MM.1S (cell line): ENCODE measurements around the gene ZSCAN5C.

ENCODE experiments used
- DNase-seq: peaks from one replicate; pipeline ENCODE4 v3.0.0-alpha.2; 2015
- H2AFZ ChIP-seq: fragments of 300-600 bp; sonication (generic); 2 replicates; pipeline ENCODE4 v1.6.0; 2016; ENCODE audit warnings: antibody characterized with exemption, low read length
- H3F3A ChIP-seq: fragments of 300-600 bp; sonication (generic); 2 replicates; pipeline ENCODE4 v1.6.1; 2016; ENCODE audit warnings: mild to moderate bottlenecking, antibody characterized with exemption, low read length, moderate library complexity, mixed read lengths; ENCODE audit not compliant: insufficient read depth
- H3K27ac ChIP-seq: fragments of 300-600 bp; sonication (generic); 2 replicates; pipeline ENCODE4 v1.5.1; 2016; ENCODE audit warnings: mild to moderate bottlenecking, low read length
- H3K27me3 ChIP-seq: fragments of 300-600 bp; sonication (generic); replicated peaks from 2 replicates; pipeline ENCODE4 v1.6.0; 2016; ENCODE audit warnings: low read length; ENCODE audit not compliant: insufficient read depth
- H3K36me3 ChIP-seq: fragments of 300-600 bp; sonication (generic); replicated peaks from 2 replicates; pipeline ENCODE4 v1.6.1; 2016; ENCODE audit warnings: mild to moderate bottlenecking, low read length, mixed read lengths; ENCODE audit not compliant: insufficient read depth
- H3K4me1 ChIP-seq: fragments of 300-600 bp; sonication (generic); 2 replicates; pipeline ENCODE4 v1.6.1; 2016; ENCODE audit warnings: low read length, mixed read lengths
- H3K4me2 ChIP-seq: fragments of 300-600 bp; sonication (generic); 2 replicates; pipeline ENCODE4 v1.6.0; 2016; ENCODE audit warnings: low read depth, low read length
- H3K4me3 ChIP-seq: fragments of 300-600 bp; sonication (generic); 2 replicates; pipeline ENCODE4 v1.5.1; 2016; ENCODE audit warnings: low read length, mixed read lengths
- H3K79me2 ChIP-seq: fragments of 300-600 bp; sonication (generic); 2 replicates; pipeline ENCODE4 v1.6.1; 2016; ENCODE audit warnings: mixed run types, low read length, mixed read lengths
- H3K9ac ChIP-seq: fragments of 300-600 bp; sonication (generic); 2 replicates; pipeline ENCODE4 v1.6.1; 2016; ENCODE audit warnings: low read length, mixed read lengths
- H3K9me2 ChIP-seq: fragments of 300-600 bp; sonication (generic); replicated peaks from 2 replicates; pipeline ENCODE4 v1.6.1; 2016; ENCODE audit warnings: mild to moderate bottlenecking, low read length, mixed read lengths; ENCODE audit not compliant: insufficient read depth
- H3K9me3 ChIP-seq: fragments of 300-600 bp; sonication (generic); replicated peaks from 2 replicates; pipeline ENCODE4 v1.6.1; 2016; ENCODE audit warnings: mild to moderate bottlenecking, low read length, mixed read lengths; ENCODE audit not compliant: insufficient read depth
- H4K20me1 ChIP-seq: fragments of 300-600 bp; sonication (generic); 2 replicates; pipeline ENCODE4 v1.6.1; 2016; ENCODE audit warnings: mild to moderate bottlenecking, low read length, moderate library complexity, mixed read lengths; ENCODE audit not compliant: insufficient read depth
- EZH2 ChIP-seq: fragments of 300-600 bp; sonication (generic); optimal IDR thresholded peaks from 2 replicates; pipeline ENCODE3; 2017; ENCODE audit warnings: low read depth, mild to moderate bottlenecking, antibody characterized with exemption, low read length, mixed read lengths
- EZH2phosphoT487 ChIP-seq: fragments of 300-600 bp; sonication (generic); IDR thresholded peaks from 2 replicates; pipeline ENCODE4 v1.6.1; 2018; ENCODE audit warnings: antibody characterized with exemption, low read length
- TF ChIP-seq, protein P1 (sequence below): fragments of 300-600 bp; sonication (generic); IDR thresholded peaks from 2 replicates; pipeline ENCODE4 v1.5.1; 2016; ENCODE audit warnings: antibody characterized with exemption, low read length, mixed read lengths

Gene ZSCAN5C

DNA sequence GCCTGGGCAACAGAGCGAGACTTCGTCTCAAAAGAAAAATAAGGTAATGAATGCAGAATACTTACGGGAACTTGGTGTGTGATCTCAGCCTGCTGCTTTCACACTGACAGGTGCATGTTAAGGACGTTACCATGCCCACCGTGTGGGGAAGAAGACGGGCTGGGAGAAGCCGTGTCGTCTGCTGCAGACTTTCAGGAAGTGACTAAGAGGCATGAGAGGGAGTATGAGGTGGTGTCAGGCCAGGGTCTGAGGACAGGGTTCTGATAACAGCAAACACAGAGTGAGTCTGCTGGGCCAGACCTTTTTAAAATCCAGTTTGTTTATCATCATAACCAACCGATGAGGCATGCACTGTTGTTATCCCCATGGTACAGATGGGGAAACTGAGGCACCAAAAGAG, 39.8 kb upstream of the ZSCAN5C start:
- Histone ChIP-seq H2AFZ (no peak overlapping the region), H3K27me3 (peaks cover 4% of the 10 kb centered on the region; the same call in 1 of the 2 replicates), H3K4me2 (no peak overlapping the region), H4K20me1 (no peaks in the 10 kb centered on the region), H3K79me2 (no peaks in the 10 kb centered on the region), H3K27ac (no peak overlapping the region), H3K9me3 (no peaks in the 10 kb centered on the region), H3K36me3 (no peaks in the 10 kb centered on the region), H3F3A (no peaks in the 10 kb centered on the region), H3K4me3 (no peak overlapping the region), H3K9ac (no peak overlapping the region), H3K4me1 (no peaks in the 10 kb centered on the region), H3K9me2 (no peaks in the 10 kb centered on the region)
- TF ChIP-seq, protein P1, sequence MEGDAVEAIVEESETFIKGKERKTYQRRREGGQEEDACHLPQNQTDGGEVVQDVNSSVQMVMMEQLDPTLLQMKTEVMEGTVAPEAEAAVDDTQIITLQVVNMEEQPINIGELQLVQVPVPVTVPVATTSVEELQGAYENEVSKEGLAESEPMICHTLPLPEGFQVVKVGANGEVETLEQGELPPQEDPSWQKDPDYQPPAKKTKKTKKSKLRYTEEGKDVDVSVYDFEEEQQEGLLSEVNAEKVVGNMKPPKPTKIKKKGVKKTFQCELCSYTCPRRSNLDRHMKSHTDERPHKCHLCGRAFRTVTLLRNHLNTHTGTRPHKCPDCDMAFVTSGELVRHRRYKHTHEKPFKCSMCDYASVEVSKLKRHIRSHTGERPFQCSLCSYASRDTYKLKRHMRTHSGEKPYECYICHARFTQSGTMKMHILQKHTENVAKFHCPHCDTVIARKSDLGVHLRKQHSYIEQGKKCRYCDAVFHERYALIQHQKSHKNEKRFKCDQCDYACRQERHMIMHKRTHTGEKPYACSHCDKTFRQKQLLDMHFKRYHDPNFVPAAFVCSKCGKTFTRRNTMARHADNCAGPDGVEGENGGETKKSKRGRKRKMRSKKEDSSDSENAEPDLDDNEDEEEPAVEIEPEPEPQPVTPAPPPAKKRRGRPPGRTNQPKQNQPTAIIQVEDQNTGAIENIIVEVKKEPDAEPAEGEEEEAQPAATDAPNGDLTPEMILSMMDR: no peak
- no peak for TF ChIP-seq EZH2phosphoT487
- no peak for TF ChIP-seq EZH2
- DNase-seq: no peak

DNA sequence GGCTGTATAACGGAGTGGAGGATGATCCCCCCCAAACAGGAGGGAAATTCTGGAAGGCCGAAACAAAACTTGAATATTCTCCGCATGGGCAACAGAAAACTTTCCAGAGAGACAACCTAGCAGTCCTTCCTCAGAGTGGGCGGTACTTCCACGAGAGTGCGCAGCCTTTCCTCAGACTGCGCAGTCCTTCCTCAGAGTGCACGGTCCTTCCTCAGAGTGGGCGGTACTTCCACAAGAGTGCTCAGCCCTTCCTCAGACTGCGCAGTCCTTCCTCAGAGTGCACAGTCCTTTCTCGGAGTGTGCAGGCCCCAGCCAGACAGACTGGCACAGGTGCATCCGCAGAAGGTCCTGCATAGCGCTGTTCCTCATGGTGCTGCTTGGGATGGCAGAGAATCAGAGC, 39.0 kb upstream of the ZSCAN5C start:
- Histone ChIP-seq H3K27ac (no peak overlapping the region), H2AFZ (no peak overlapping the region), H3F3A (no peaks in the 10 kb centered on the region), H3K9ac (no peak overlapping the region), H4K20me1 (no peaks in the 10 kb centered on the region), H3K79me2 (no peaks in the 10 kb centered on the region), H3K9me3 (no peaks in the 10 kb centered on the region), H3K4me1 (no peaks in the 10 kb centered on the region), H3K36me3 (no peaks in the 10 kb centered on the region), H3K9me2 (no peaks in the 10 kb centered on the region), H3K27me3 (peaks cover 11% of the 10 kb centered on the region; the same call in 1 of the 2 replicates), H3K4me2 (no peak overlapping the region), H3K4me3 (no peak overlapping the region)
- TF ChIP-seq, protein P1: no peak
- TF ChIP-seq EZH2phosphoT487: no peak
- no peak for TF ChIP-seq EZH2
- no peak for DNase-seq

DNA sequence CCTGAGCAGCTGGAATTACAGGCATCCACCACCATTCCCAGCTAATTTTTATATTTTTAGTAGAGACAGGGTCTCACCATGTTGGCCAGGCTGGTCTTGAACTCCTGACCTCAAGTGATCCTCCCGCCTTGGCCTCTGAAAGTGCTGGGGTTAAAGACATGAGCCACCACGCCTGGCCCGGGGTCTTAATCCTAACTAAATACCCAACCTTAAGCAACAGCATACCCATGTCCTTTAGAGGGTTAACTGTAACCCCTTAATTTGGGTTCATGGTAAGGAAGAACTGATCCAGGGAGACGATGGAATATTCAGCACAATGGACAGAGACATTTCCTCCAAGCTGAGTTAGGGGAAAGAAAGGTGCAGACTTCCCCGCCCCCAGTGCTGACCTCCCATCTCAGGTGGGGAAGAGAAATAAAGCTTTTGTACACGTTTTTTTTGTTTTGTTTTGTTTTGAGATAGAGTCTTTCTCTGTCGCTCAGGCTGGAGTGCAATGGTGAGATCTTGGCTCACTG, 35.0 kb upstream of the ZSCAN5C start:
- DNase-seq: no peak
- Histone ChIP-seq H3K4me1 (no peaks in the 10 kb centered on the region), H4K20me1 (no peaks in the 10 kb centered on the region), H3K9ac (no peak overlapping the region), H3K9me2 (no peaks in the 10 kb centered on the region), H3K36me3 (no peaks in the 10 kb centered on the region), H3K9me3 (no peaks in the 10 kb centered on the region), H3K79me2 (no peaks in the 10 kb centered on the region), H3K27me3 (peaks cover 18% of the 10 kb centered on the region; the same call in 1 of the 2 replicates), H3K4me3 (no peak overlapping the region), H3K4me2 (no peak overlapping the region), H3K27ac (no peak overlapping the region), H2AFZ (no peak overlapping the region), H3F3A (no peaks in the 10 kb centered on the region)
- no peak for TF ChIP-seq EZH2
- TF ChIP-seq, protein P1: no peak
- TF ChIP-seq EZH2phosphoT487: no peak
